H1 (cell line): ENCODE measurements around the gene ABHD12B. TPM values are rescaled to one million over a fixed set of nuclear protein-coding genes. Genes with fewer than 3 reads are reported as not detected.

Source experiments
- CTCF ChIA-PET: fragments of 300-600 bp; sonication (Branson Sonifier 250); formaldehyde crosslinking; loops from one replicate; lab custom pipeline; 2021; ENCODE audit not compliant: partially characterized antibody; lab: Charles Lee
- POLR2A ChIA-PET: fragments of 300-600 bp; sonication (Branson Sonifier 250); formaldehyde crosslinking; loops from one replicate; lab custom pipeline; 2021; ENCODE audit warnings: inconsistent platforms; ENCODE audit not compliant: partially characterized antibody; lab: Charles Lee
- DNase-seq, 2 experiments: peaks; one replicate each; pipeline versions ENCODE4 v3.0.0 to v3.0.0-alpha.2; 2010 to 2022; ENCODE audit warnings: low spot score in 2 of 2, low read depth in 1 of 2, mixed read lengths in 1 of 2
- FAIRE-seq: peaks from 2 replicates; lab custom pipeline; 2011; peaks lifted over from hg19 to GRCh38; lab: Jason Lieb, UNC
- H2AFZ ChIP-seq: 2 replicates; pipeline ENCODE4 v1.8.1; 2012; ENCODE audit warnings: low read length, inconsistent platforms
- H2AK5ac ChIP-seq: 2 replicates; pipeline ENCODE4 v1.6.1; 2013; ENCODE audit warnings: low read depth, low read length
- H2BK120ac ChIP-seq: replicated peaks from 2 replicates; pipeline ENCODE3; 2013; ENCODE audit warnings: low read depth, low read length, inconsistent platforms
- H2BK12ac ChIP-seq: 2 replicates; pipeline ENCODE4 v1.6.1; 2013; ENCODE audit warnings: low read depth, low read length
- H2BK15ac ChIP-seq: 2 replicates; pipeline ENCODE4 v1.6.1; 2013; ENCODE audit warnings: low read length
- H2BK20ac ChIP-seq: 2 replicates; pipeline ENCODE4 v1.6.1; 2013; ENCODE audit warnings: low read length
- H2BK5ac ChIP-seq: 2 replicates; pipeline ENCODE4 v1.6.1; 2013; ENCODE audit warnings: low read depth, low read length
- H3K14ac ChIP-seq: 2 replicates; pipeline ENCODE4 v1.6.1; 2013; ENCODE audit warnings: inconsistent platforms; ENCODE audit not compliant: insufficient read length
- H3K18ac ChIP-seq: 2 replicates; pipeline ENCODE4 v1.6.1; 2013; ENCODE audit warnings: low read length; ENCODE audit errors: extremely low read depth
- H3K23ac ChIP-seq: 2 replicates; pipeline ENCODE4 v1.6.1; 2013; ENCODE audit warnings: inconsistent platforms; ENCODE audit not compliant: insufficient read length
- H3K23me2 ChIP-seq: 2 replicates; pipeline ENCODE4 v1.6.1; 2013; ENCODE audit warnings: low read depth, low read length
- H3K27ac ChIP-seq: 2 replicates; pipeline ENCODE4 v1.6.1; 2011; ENCODE audit warnings: low read depth, low read length, inconsistent platforms
- H3K27me3 ChIP-seq, 4 experiments: replicated peaks in 1 of 4; 1 replicate in 1 of 4; 2 replicates in 3 of 4; pipeline versions ENCODE4 v1.6.1 to v1.8.1; 2011 to 2013; ENCODE audit warnings: low read length in 3 of 4, mild to moderate bottlenecking in 3 of 4, inconsistent platforms in 2 of 4, mixed read lengths in 2 of 4, moderate library complexity in 1 of 4; ENCODE audit not compliant: control insufficient read depth in 3 of 4, insufficient read depth in 3 of 4; ENCODE audit errors: extremely low read depth in 1 of 4
- H3K36me3 ChIP-seq, 4 experiments: 2 replicates each; pipeline versions ENCODE4 v1.6.1 to v1.8.1; 2011 to 2013; ENCODE audit warnings: mild to moderate bottlenecking in 4 of 4, low read length in 3 of 4, moderate library complexity in 2 of 4, control low read depth in 1 of 4, inconsistent platforms in 1 of 4; ENCODE audit not compliant: insufficient read depth in 4 of 4, control insufficient read depth in 2 of 4
- H3K4ac ChIP-seq: replicated peaks from 2 replicates; pipeline ENCODE3; 2013; ENCODE audit warnings: low read length, low read depth, mixed read lengths, inconsistent platforms; ENCODE audit not compliant: insufficient read length
- H3K4me1 ChIP-seq, 4 experiments: replicated peaks in 1 of 4; 1 replicate in 1 of 4; 2 replicates in 3 of 4; pipeline versions ENCODE4 v1.6.1 to v1.8.1; 2011 to 2013; ENCODE audit warnings: low read length in 3 of 4, inconsistent platforms in 2 of 4, mixed read lengths in 1 of 4; ENCODE audit not compliant: insufficient read depth in 4 of 4, control insufficient read depth in 3 of 4
- H3K4me2 ChIP-seq, 2 experiments: 2 replicates each; pipeline versions ENCODE4 v1.6.1 to v1.8.1; 2011 to 2013; ENCODE audit warnings: low read depth in 2 of 2, low read length in 2 of 2, control low read depth in 1 of 2, inconsistent platforms in 1 of 2, mild to moderate bottlenecking in 1 of 2; ENCODE audit not compliant: insufficient read depth in 1 of 2
- H3K4me3 ChIP-seq, 4 experiments: fragments of 200-600, 300-600 bp in 1 of 4; sonication (generic), shearing (Covaris generic), sonication (Bioruptor Twin) in 1 of 4; 2 replicates each; pipeline versions ENCODE4 v1.5.1 to v1.8.1; 2011 to 2016; ENCODE audit warnings: low read length in 4 of 4, low read depth in 3 of 4, control low read depth in 2 of 4, inconsistent platforms in 2 of 4, mild to moderate bottlenecking in 2 of 4, mixed read lengths in 1 of 4, moderate library complexity in 1 of 4; ENCODE audit not compliant: insufficient read depth in 2 of 4; ENCODE audit errors: extremely low read depth in 1 of 4
- H3K56ac ChIP-seq: replicated peaks from 2 replicates; pipeline ENCODE3; 2013; ENCODE audit warnings: low read depth, mild to moderate bottlenecking, mixed read lengths, low read length, inconsistent platforms; ENCODE audit not compliant: insufficient read length
- H3K79me1 ChIP-seq: 2 replicates; pipeline ENCODE4 v1.6.1; 2013; ENCODE audit warnings: low read depth, low read length, control low read depth
- H3K79me2 ChIP-seq, 2 experiments: 2 replicates each; pipeline versions ENCODE4 v1.6.1 to v1.8.1; 2012 to 2013; ENCODE audit warnings: low read length in 2 of 2, mild to moderate bottlenecking in 2 of 2, inconsistent platforms in 1 of 2; ENCODE audit not compliant: insufficient read depth in 2 of 2, control insufficient read depth in 1 of 2
- H3K9ac ChIP-seq, 4 experiments: replicated peaks in 1 of 4; 1 replicate in 1 of 4; 2 replicates in 3 of 4; pipeline versions ENCODE4 v1.6.1 to v1.8.1; 2011 to 2013; ENCODE audit warnings: low read depth in 3 of 4, low read length in 3 of 4, control low read depth in 2 of 4, mild to moderate bottlenecking in 2 of 4, moderate library complexity in 2 of 4, inconsistent platforms in 1 of 4; ENCODE audit errors: extremely low read depth in 1 of 4
- H3K9me3 ChIP-seq, 2 experiments: 2 replicates each; pipeline versions ENCODE4 v1.6.1 to v1.8.1; 2012 to 2013; ENCODE audit warnings: mild to moderate bottlenecking in 2 of 2, moderate library complexity in 2 of 2, control low read depth in 1 of 2, inconsistent platforms in 1 of 2, low read depth in 1 of 2, low read length in 1 of 2, mixed read lengths in 1 of 2; ENCODE audit not compliant: insufficient read depth in 2 of 2
- H4K20me1 ChIP-seq, 2 experiments: replicated peaks in 1 of 2; 2 replicates each; pipeline versions ENCODE3 to v1.8.1; 2011 to 2013; ENCODE audit warnings: inconsistent platforms in 2 of 2, low read length in 2 of 2, mild to moderate bottlenecking in 1 of 2; ENCODE audit not compliant: insufficient read depth in 2 of 2, control insufficient read depth in 1 of 2
- H4K5ac ChIP-seq: 2 replicates; pipeline ENCODE4 v1.6.1; 2013; ENCODE audit warnings: low read length, low read depth, mixed read lengths, inconsistent platforms; ENCODE audit not compliant: insufficient read length
- H4K8ac ChIP-seq: 2 replicates; pipeline ENCODE4 v1.8.0; 2013; ENCODE audit warnings: mild to moderate bottlenecking, moderate library complexity, low read length, inconsistent platforms; ENCODE audit not compliant: insufficient read depth; ENCODE audit errors: extremely low read depth
- H4K91ac ChIP-seq: replicated peaks from 2 replicates; pipeline ENCODE3; 2013; ENCODE audit warnings: low read length, mixed read lengths, inconsistent platforms; ENCODE audit not compliant: insufficient read length
- BRCA1 ChIP-seq: IDR thresholded peaks from 2 replicates; pipeline ENCODE4 v1.6.1; 2012; ENCODE audit warnings: low read depth, low read length, improper control_type of control experiment
- CBX5 ChIP-seq: fragments of 300-800, 300-1000 bp; sonication (generic); IDR thresholded peaks from 2 replicates; pipeline ENCODE4 v1.7.1; 2016; ENCODE audit warnings: antibody characterized with exemption, low read length, low read depth
- CREB1 ChIP-seq: IDR thresholded peaks from 2 replicates; pipeline ENCODE4 v1.6.1; 2012; ENCODE audit warnings: inconsistent platforms
- EP300 ChIP-seq, 2 experiments: IDR thresholded peaks; 1 replicate in 1 of 2; 2 replicates in 1 of 2; pipeline ENCODE4 v1.6.1; 2011 to 2012; ENCODE audit warnings: low read depth in 2 of 2, low read length in 2 of 2, mild to moderate bottlenecking in 2 of 2, borderline replicate concordance in 1 of 2, inconsistent platforms in 1 of 2, moderate library complexity in 1 of 2
- GABPA ChIP-seq: IDR thresholded peaks from 2 replicates; pipeline ENCODE4 v1.6.1; 2011; ENCODE audit warnings: mild to moderate bottlenecking, low read length, moderate library complexity, borderline replicate concordance; ENCODE audit not compliant: insufficient read depth
- HDAC2 ChIP-seq, 2 experiments: fragments of 300-600 bp in 1 of 2; sonication (generic) in 1 of 2; IDR thresholded peaks; 2 replicates each; pipeline ENCODE4 v1.6.1; 2011 to 2012; ENCODE audit warnings: low read depth in 2 of 2, low read length in 2 of 2, mild to moderate bottlenecking in 2 of 2, moderate library complexity in 2 of 2, borderline replicate concordance in 1 of 2, inconsistent platforms in 1 of 2
- MAFK ChIP-seq: IDR thresholded peaks from 2 replicates; pipeline ENCODE4 v1.6.1; 2012; ENCODE audit warnings: low read depth, mild to moderate bottlenecking, improper control_type of control experiment, low read length
- POLR2A ChIP-seq, 2 experiments: IDR thresholded peaks; 1 replicate in 1 of 2; 2 replicates in 1 of 2; pipeline ENCODE4 v1.6.1; 2011; ENCODE audit warnings: low read depth in 2 of 2, low read length in 2 of 2, mild to moderate bottlenecking in 2 of 2; ENCODE audit errors: control extremely low read depth in 1 of 2
- RAD21 ChIP-seq, 2 experiments: IDR thresholded peaks in 1 of 2; conservative IDR thresholded peaks in 1 of 2; 2 replicates each; pipeline ENCODE4 v1.6.1; 2011; ENCODE audit warnings: low read depth in 2 of 2, low read length in 2 of 2, improper control_type of control experiment in 1 of 2, inconsistent platforms in 1 of 2, mild to moderate bottlenecking in 1 of 2, moderate library complexity in 1 of 2
- RXRA ChIP-seq: IDR thresholded peaks from 2 replicates; pipeline ENCODE4 v1.6.1; 2011; ENCODE audit warnings: low read depth, mild to moderate bottlenecking, low read length, moderate library complexity; ENCODE audit not compliant: insufficient read depth
- SP4 ChIP-seq: IDR thresholded peaks from 2 replicates; pipeline ENCODE4 v1.6.1; 2012; ENCODE audit warnings: low read length, inconsistent platforms
- TAF7 ChIP-seq: optimal IDR thresholded peaks from 2 replicates; pipeline ENCODE3; 2011; ENCODE audit warnings: low read depth, mild to moderate bottlenecking, inconsistent platforms, low read length, moderate library complexity, borderline replicate concordance
- TBP ChIP-seq: IDR thresholded peaks from 2 replicates; pipeline ENCODE4 v1.6.1; 2011; ENCODE audit warnings: low read depth, low read length, improper control_type of control experiment
- WGBS, 2 experiments: shearing (Covaris generic) in 1 of 2; methylation state at CpG; one replicate each; pipeline versions ENCODE4 v1.1.6 to v1.1.7; 2013 to 2015; ENCODE audit warnings: low lambda C conversion rate in 2 of 2, mixed read lengths in 2 of 2, inconsistent platforms in 1 of 2, low coverage in 1 of 2, missing lambda C conversion rate in 1 of 2; ENCODE audit not compliant: insufficient replicate concordance in 2 of 2, insufficient coverage in 1 of 2, insufficient read length in 1 of 2; ENCODE audit errors: extremely low coverage in 1 of 2, missing lambda C conversion rate in 1 of 2; 5-methylcytosine and 5-hydroxymethylcytosine counted together
- polyA plus RNA-seq, 7 experiments: library from polyadenylated mRNA; depleted of rRNA in 3 of 7; stranded (reverse) in 5 of 7; unstranded in 2 of 7; fragments of >200 nt in 5 of 7; fragments of 200-250 nt in 2 of 7; gene quantifications; 1 replicate in 5 of 7; 2 replicates in 1 of 7; 4 replicates in 1 of 7; pipeline versions ENCODE4 v1.2.1 to v1.2.3, GENCODE V29; 2011 to 2013; ENCODE audit warnings: missing spikeins in 2 of 7, mixed read lengths in 2 of 7
- total RNA-seq: library from RNA; stranded (reverse); fragmentation: NEBNext Ultra II Directional; extraction: Animal tissue kit (Norgen Biotek cat#: 25700); gene quantifications from 2 replicates; pipeline ENCODE4 v1.2.1, GENCODE V29; 2021

Gene ABHD12B
- total and polyA plus RNA-seq, 2 of the 8 experiments (the other 6 are each of a cell fraction or from before 2014, with no cell fraction given), result 4.0 to 102 TPM

GRCh38 chr14:50871228-50871627 is 625 bp upstream of the ABHD12B start:
- ChIA-PET POLR2A (interaction anchor here (0.8 to 1.5 kb wide), 4 partner anchors 11 to 43 kb away, joined by 3 read pairs; no protein-coding TSS in a partner anchor), CTCF (interaction anchor here (0.9 to 3.7 kb wide), 4 partner anchors 10 to 151 kb away, joined by 3 to 15 read pairs (median 4); no protein-coding TSS in a partner anchor)
- Histone ChIP-seq H4K5ac (no peak overlapping the region), H3K4me2 (peak overlapping the region in 1 of 2 experiments; percentile 14; a peak in 2 of 4 replicates), H2BK15ac (no peak overlapping the region), H3K27ac (no peak overlapping the region), H3K23me2 (peaks cover 2% of the 10 kb centered on the region; the same call in 1 of the 2 replicates), H3K27me3 (peaks cover 3 to 24% (median 15%) of the 10 kb centered on the region in 4 experiments; a peak in 6 of 7 replicates), H2BK12ac (no peak overlapping the region), H3K14ac (no peak overlapping the region), H3K23ac (no peak overlapping the region), H3K4ac (no peak overlapping the region), H4K8ac (no peak overlapping the region), H2AFZ (no peak overlapping the region), H2BK120ac (no peak overlapping the region), H4K91ac (no peak overlapping the region), H2BK20ac (no peak overlapping the region), H3K79me2 (no peaks in the 10 kb centered on the region), H3K9ac (no peak overlapping the region), H3K56ac (no peak overlapping the region), H3K4me3 (peak overlapping the region in 1 of 4 experiments; percentile 59; a peak in 2 of 8 replicates), H3K18ac (no peak overlapping the region), H3K9me3 (no peaks in the 10 kb centered on the region), H3K4me1 (peaks cover 0 to 3% (median 1%) of the 10 kb centered on the region in 4 experiments; a peak in 1 of 7 replicates), H4K20me1 (no peaks in the 10 kb centered on the region), H2AK5ac (no peak overlapping the region), H3K36me3 (no peaks in the 10 kb centered on the region), H2BK5ac (no peak overlapping the region), H3K79me1 (no peaks in the 10 kb centered on the region)
- DNase-seq (peak in 1 of 2 experiments; percentile 46), FAIRE-seq (no peak)
- 74% methylated on average over 5 of the region's 5 CpGs; no CpG with 5 or more reads in 1 of the 2 experiments for WGBS, 2 experiments
- TF ChIP-seq RXRA (no peak), BRCA1 (no peak), TBP (no peak), TAF7 (no peak), POLR2A (IDR thresholded peaks at IDR 0.05; ENCODE audit: control extremely low read depth in 1 of 2, low read depth in 2 of 2, low read length in 2 of 2) (no peak), CBX5 (no peak), MAFK (no peak), SP4 (no peak), EP300 (IDR thresholded peaks at IDR 0.05; ENCODE audit: borderline replicate concordance in 1 of 2, low read depth in 2 of 2, low read length in 2 of 2) (no peak), CREB1 (no peak), GABPA (no peak), HDAC2 (IDR thresholded peaks at IDR 0.05; ENCODE audit: borderline replicate concordance in 1 of 2, low read depth in 2 of 2, low read length in 2 of 2) (no peak), RAD21 (IDR thresholded peaks at IDR 0.05 in 1 of 2, conservative IDR thresholded peaks at IDR 0.05 in 1 of 2; ENCODE audit: low read depth in 2 of 2, low read length in 2 of 2) (no peak)
